GM23338 (cell line): ENCODE measurements around the gene CTBP2. TPM values are rescaled to one million over a fixed set of nuclear protein-coding genes. Genes with fewer than 3 reads are reported as not detected.

Experiments used
- ATAC-seq: fragments of 200-7000 bp; cut with Tn5 transposase; 3 replicates; pipeline ENCODE4 v1.9.1; 2020
- DNase-seq: peaks from one replicate; pipeline ENCODE4 v3.0.0-alpha.2; 2015; ENCODE audit warnings: low spot score
- H2AFZ ChIP-seq: fragments of 200-600 bp; sonication (generic); 2 replicates; pipeline ENCODE4 v1.8.0; 2016; ENCODE audit warnings: antibody characterized with exemption, mild to moderate bottlenecking, moderate library complexity
- H3F3A ChIP-seq: fragments of 200-600 bp; sonication (generic); replicated peaks from 2 replicates; pipeline ENCODE4 v1.8.0; 2017; ENCODE audit warnings: antibody characterized with exemption, mixed run types, low read depth
- H3K27ac ChIP-seq: fragments of 200-600 bp; sonication (generic); 2 replicates; pipeline ENCODE4 v1.6.1; 2016; ENCODE audit warnings: low read depth
- H3K27me3 ChIP-seq: fragments of 200-600 bp; sonication (generic); 2 replicates; pipeline ENCODE4 v1.8.0; 2016; ENCODE audit warnings: mild to moderate bottlenecking, mixed run types, moderate library complexity; ENCODE audit not compliant: insufficient read depth
- H3K36me3 ChIP-seq: fragments of 200-600 bp; sonication (generic); 2 replicates; pipeline ENCODE4 v1.8.0; 2016; ENCODE audit warnings: mild to moderate bottlenecking; ENCODE audit not compliant: insufficient read depth
- H3K4me1 ChIP-seq: fragments of 200-600 bp; sonication (generic); 2 replicates; pipeline ENCODE4 v1.8.0; 2016; ENCODE audit warnings: mild to moderate bottlenecking, moderate library complexity; ENCODE audit not compliant: insufficient read depth
- H3K4me2 ChIP-seq: fragments of 200-600 bp; sonication (generic); 2 replicates; pipeline ENCODE4 v1.7.1; 2017; ENCODE audit warnings: mixed run types
- H3K4me3 ChIP-seq: fragments of 200-600 bp; sonication (generic); 2 replicates; pipeline ENCODE4 v1.6.1; 2016; ENCODE audit warnings: mixed run types
- H3K79me2 ChIP-seq: fragments of 200-600 bp; sonication (generic); replicated peaks from 2 replicates; pipeline ENCODE4 v1.8.0; 2017; ENCODE audit warnings: mild to moderate bottlenecking; ENCODE audit not compliant: insufficient read depth
- H3K9me2 ChIP-seq: fragments of 200-600 bp; sonication (generic); 2 replicates; pipeline ENCODE4 v1.8.0; 2017; ENCODE audit not compliant: insufficient read depth
- H4K20me1 ChIP-seq: fragments of 200-600 bp; sonication (generic); replicated peaks from 2 replicates; pipeline ENCODE4 v1.8.0; 2017; ENCODE audit warnings: mild to moderate bottlenecking; ENCODE audit not compliant: insufficient read depth
- H3K27ac Mint-ChIP-seq: 2 replicates; pipeline ENCODE4 v1.8.0; 2020; ENCODE audit warnings: inconsistent platforms, mild to moderate bottlenecking, moderate library complexity, mixed read lengths
- H3K27me3 Mint-ChIP-seq: 3 replicates; pipeline ENCODE4 v1.8.0; 2022; ENCODE audit warnings: low read depth, mild to moderate bottlenecking, moderate library complexity, mixed read lengths, inconsistent platforms; ENCODE audit not compliant: insufficient read depth, poor library complexity
- H3K36me3 Mint-ChIP-seq: 3 replicates; pipeline ENCODE4 v1.8.0; 2021; ENCODE audit warnings: low read depth, mild to moderate bottlenecking, inconsistent platforms, moderate library complexity, mixed read lengths
- H3K4me1 Mint-ChIP-seq: 3 replicates; pipeline ENCODE4 v1.8.0; 2020; ENCODE audit warnings: mild to moderate bottlenecking, inconsistent platforms, mixed read lengths
- H3K4me3 Mint-ChIP-seq: 3 replicates; pipeline ENCODE4 v1.8.0; 2021; ENCODE audit warnings: moderate library complexity, mild to moderate bottlenecking, inconsistent platforms, mixed read lengths
- H3K9me3 Mint-ChIP-seq: 3 replicates; pipeline ENCODE4 v1.8.0; 2020; ENCODE audit warnings: moderate library complexity, mild to moderate bottlenecking, inconsistent platforms, mixed read lengths
- CREB1 ChIP-seq: fragments of 250-450 bp; sonication (Bioruptor Pico); IDR thresholded peaks from 2 replicates; pipeline ENCODE4 v1.5.0; 2020; ENCODE audit warnings: low read depth, mild to moderate bottlenecking, moderate library complexity
- ETS1 ChIP-seq: IDR thresholded peaks from 2 replicates; pipeline ENCODE4 v1.6.1; 2016; ENCODE audit warnings: antibody characterized with exemption
- EZH2 ChIP-seq: fragments of 200-600 bp; sonication (generic); IDR thresholded peaks from one replicate; pipeline ENCODE4 v1.8.0; 2017; ENCODE audit warnings: antibody characterized with exemption, mild to moderate bottlenecking, low read depth; ENCODE audit not compliant: unreplicated experiment
- EZH2phosphoT487 ChIP-seq: fragments of 200-600 bp; sonication (generic); IDR thresholded peaks from one replicate; pipeline ENCODE4 v1.8.1; 2018; ENCODE audit warnings: antibody characterized with exemption; ENCODE audit not compliant: unreplicated experiment
- JUNB ChIP-seq: IDR thresholded peaks from one replicate; pipeline ENCODE4 v1.6.1; 2016; ENCODE audit warnings: antibody characterized with exemption; ENCODE audit not compliant: unreplicated experiment
- NANOG ChIP-seq: IDR thresholded peaks from 2 replicates; pipeline ENCODE4 v1.6.1; 2016; ENCODE audit warnings: antibody characterized with exemption, borderline replicate concordance
- POLR2AphosphoS5 ChIP-seq: IDR thresholded peaks from 2 replicates; pipeline ENCODE4 v1.6.1; 2016; ENCODE audit warnings: antibody characterized with exemption, low read depth
- REST ChIP-seq: IDR thresholded peaks from one replicate; pipeline ENCODE4 v1.6.1; 2018; ENCODE audit warnings: antibody characterized with exemption; ENCODE audit not compliant: unreplicated experiment
- STAT1 ChIP-seq: IDR thresholded peaks from one replicate; pipeline ENCODE4 v1.6.1; 2016; ENCODE audit warnings: antibody characterized with exemption; ENCODE audit not compliant: unreplicated experiment
- ZNF114 ChIP-seq: fragments of 250-450 bp; sonication (Bioruptor Pico); IDR thresholded peaks from 2 replicates; pipeline ENCODE4 v1.5.0; 2020; ENCODE audit warnings: mild to moderate bottlenecking, moderate library complexity
- ZNF462 ChIP-seq: fragments of 250-450 bp; sonication (Bioruptor Pico); IDR thresholded peaks from 2 replicates; pipeline ENCODE4 v1.5.0; 2020; ENCODE audit warnings: mild to moderate bottlenecking, moderate library complexity
- polyA plus RNA-seq: library from polyadenylated mRNA; unstranded; fragments of >200 nt; fragmentation: Nextera tagmentation; extraction: Ambion mirVana; gene quantifications from 2 replicates; pipeline ENCODE4 v1.2.1, GENCODE V29; 2016
- total RNA-seq: library from RNA; depleted of rRNA; stranded (reverse); fragments of >200 nt; shearing (Covaris generic); gene quantifications from 2 replicates; pipeline ENCODE4 v1.2.3, GENCODE V29; 2014

The CTBP2 gene
- total and polyA plus RNA-seq, 2 experiments from 2014 or later: 133 to 265 TPM

- TF ChIP-seq REST (no peak), NANOG (no peak), STAT1 (no peak)
These were observed 200.8 kb downstream of the CTBP2 start (continued) for GRCh38 chr10:124959564-124959963.

GRCh38 chr10:124957404-124957947 is 202.9 kb downstream of the CTBP2 start:
- H3K27me3 ChIP-seq: no peaks in the 10 kb centered on the region
- no peak for TF ChIP-seq JUNB
- TF ChIP-seq ZNF462 (CRISPR knock-in tag): no peak
- TF ChIP-seq NANOG: no peak
- TF ChIP-seq EZH2: no peak
- no peak for TF ChIP-seq EZH2phosphoT487
- TF ChIP-seq CREB1 (CRISPR knock-in tag): no peak
- no peak for TF ChIP-seq ZNF114 (CRISPR knock-in tag)
- no peak for TF ChIP-seq POLR2AphosphoS5
- no peak for TF ChIP-seq ETS1
- no peak for TF ChIP-seq REST
- H3K27ac Mint-ChIP-seq: no peak overlapping the region
- peaks cover 53% of the 10 kb centered on the region for H4K20me1 ChIP-seq
- 0 out of 2 replicates have a peak, but pooled peaks cover 3% of the 10 kb centered on the region for H3K9me2 ChIP-seq
- H2AFZ ChIP-seq: no peak overlapping the region
- peaks cover 100% of the 10 kb centered on the region for H3K79me2 ChIP-seq
- H3K27me3 Mint-ChIP-seq: no peaks in the 10 kb centered on the region
- H3K36me3 ChIP-seq: no peaks in the 10 kb centered on the region
- no peak overlapping the region for H3K4me3 Mint-ChIP-seq
- H3F3A ChIP-seq: no peaks in the 10 kb centered on the region
- H3K4me2 ChIP-seq: no peak overlapping the region
- peaks cover 15% of the 10 kb centered on the region for H3K4me1 ChIP-seq
- no peaks in the 10 kb centered on the region for H3K9me3 Mint-ChIP-seq
- H3K36me3 Mint-ChIP-seq: no peaks in the 10 kb centered on the region
- H3K4me3 ChIP-seq: no peak overlapping the region
- DNase-seq (no peak), ATAC-seq (no peak)
- H3K4me1 Mint-ChIP-seq: peaks cover 34% of the 10 kb centered on the region
- no peak overlapping the region for H3K27ac ChIP-seq
